Right lobe of liver (tissue), 6 donors: ENCODE measurements around the gene GGNBP2. TPM values are rescaled to one million over a fixed set of nuclear protein-coding genes. Genes with fewer than 3 reads are reported as not detected.
A peak's percentile ranks its signal among the peaks of the same experiment; 100 is the strongest.

Experiments
- ATAC-seq, 4 donors: fragments of 200-7000 bp; cut with Tn5 transposase; one replicate each; pipeline ENCODE4 v1.9.1; 2020; ENCODE audit warnings: mild to moderate bottlenecking in 4 of 4, moderate library complexity in 4 of 4
- DNase-seq, 3 donors: peaks; one replicate each; pipeline ENCODE4 v3.0.0-alpha.2; 2020
- H3K27ac ChIP-seq, 3 donors: fragments of 200-600 bp; one replicate each; pipeline ENCODE4 v1.8.0; 2022
- H3K27me3 ChIP-seq, 2 donors: fragments of 200-600 bp; one replicate each; pipeline ENCODE4 v1.8.0; 2022
- H3K36me3 ChIP-seq, 4 donors: fragments of 200-600 bp; sonication (generic) in 1 of 4; one replicate each; pipeline versions ENCODE4 v1.5.1 to v1.8.0; 2017 to 2022; ENCODE audit warnings: control low read depth in 1 of 4
- H3K4me1 ChIP-seq, 4 donors: fragments of 200-600 bp; sonication (generic) in 1 of 4; one replicate each; pipeline versions ENCODE4 v1.5.1 to v1.8.0; 2017 to 2022; ENCODE audit warnings: control low read depth in 1 of 4
- H3K4me3 ChIP-seq, 3 donors: fragments of 200-600 bp; one replicate each; pipeline ENCODE4 v1.8.0; 2022
- H3K9me3 ChIP-seq, 4 donors: fragments of 200-600 bp; sonication (generic) in 1 of 4; one replicate each; pipeline versions ENCODE4 v1.5.1 to v1.8.0; 2017 to 2022; ENCODE audit warnings: control low read depth in 1 of 4
- CTCF ChIP-seq, 4 donors: fragments of 200-600 bp in 3 of 4; fragments of 450-650 bp in 1 of 4; IDR thresholded peaks; one replicate each; pipeline versions ENCODE4 v1.5.1 to v1.8.0; 2016 to 2022; ENCODE audit warnings: antibody characterized with exemption in 4 of 4, mild to moderate bottlenecking in 2 of 4
- POLR2A ChIP-seq: fragments of 450-650 bp; IDR thresholded peaks from one replicate; pipeline ENCODE4 v1.6.1; 2017; ENCODE audit warnings: antibody characterized with exemption, mild to moderate bottlenecking
- WGBS: methylation state at CpG from one replicate; pipeline ENCODE4 v1.1.6; 2018; ENCODE audit warnings: low coverage, low lambda C conversion rate; ENCODE audit not compliant: insufficient coverage; ENCODE audit errors: missing lambda C conversion rate; 5-methylcytosine and 5-hydroxymethylcytosine counted together
- intact Hi-C, 2 donors: fragments of 100-400 bp; cut with DNase I; formaldehyde crosslinking; loops; one replicate each; pipeline versions ENCODE4 v1.11.2 to v1.14.1; 2022
- total RNA-seq, 6 experiments: library from RNA; depleted of rRNA in 2 of 6; stranded (reverse); fragments of >200 nt in 2 of 6; fragmentation: NEBNext Ultra II Directional in 3 of 6; extraction: Animal tissue kit (Norgen Biotek cat#: 25700) in 3 of 6; gene quantifications; one replicate each; pipeline versions ENCODE4 v1.1.0 to v1.2.4, GENCODE V29; 2016 to 2023
- donor health status: DM: no; HTN: yes; CAD: no.
- donor health status: DM: no; HTN: no; CAD: no.
- donor health status: DM: no; HTN: no; CAD: no.
- donor health status: DM: no; HTN: yes; CAD: no.
- donor health status: DM: no; HTN: yes; CAD: no.

The GGNBP2 gene
- total RNA-seq, 6 experiments from 2014 or later, result 24.3 to 39.6 (median 35.3) TPM

GRCh38 chr17:36545077-36545464 lies 352 bp downstream of the GGNBP2 start:
- no peak for TF ChIP-seq POLR2A
- TF ChIP-seq CTCF (IDR thresholded peaks at IDR 0.05), result no peak
- Histone ChIP-seq H3K9me3 (no peaks in the 10 kb centered on the region), H3K36me3 (no peaks in the 10 kb centered on the region), H3K4me3 (peak overlapping the region; percentile 92 to 98 (median 94)), H3K27me3 (no peaks in the 10 kb centered on the region), H3K27ac (peak overlapping the region; percentile 92 to 98 (median 98)), H3K4me1 (peaks cover 0 to 40% (median 11%) of the 10 kb centered on the region in 4 donors)
- ATAC-seq, result peak in 3 of 4 donors; percentile 61 to 71 (median 61)
- peak in 2 of 3 donors; percentile 85 to 95 for DNase-seq
- 0% methylated on average over 2 of the region's 38 CpGs for WGBS
- intact Hi-C loops, result loop anchor here in 1 of 2 donors (10.0 kb wide), 1 partner anchor 50 kb away; the partner anchor contains the start of gene DHRS11

GRCh38 chr17:36545465-36546417 lies 1.0 kb downstream of the GGNBP2 start:
- ATAC-seq (peak; percentile 78 to 90 (median 84)), DNase-seq (peak; percentile 80 to 97 (median 97))
- Histone ChIP-seq H3K9me3 (no peaks in the 10 kb centered on the region), H3K4me1 (peaks cover 0 to 44% (median 11%) of the 10 kb centered on the region in 4 donors), H3K27ac (peak overlapping the region; percentile 92 to 98 (median 98)), H3K27me3 (no peaks in the 10 kb centered on the region), H3K36me3 (no peaks in the 10 kb centered on the region), H3K4me3 (peak overlapping the region; percentile 92 to 98 (median 94))
- under 1% methylated on average over 14 of the region's 60 CpGs for WGBS
- intact Hi-C loops, result loop anchor here in 1 of 2 donors (10.0 kb wide), 1 partner anchor 49 kb away; the partner anchor contains the start of gene DHRS11
- peak in 1 of 4 donors; percentile 3 for TF ChIP-seq CTCF (IDR thresholded peaks at IDR 0.05)
- TF ChIP-seq POLR2A, result peak; percentile 77

GRCh38 chr17:36546418-36547093 lies 1.8 kb downstream of the GGNBP2 start:
- H3K9me3 ChIP-seq, result no peaks in the 10 kb centered on the region
- H3K36me3 ChIP-seq, result no peaks in the 10 kb centered on the region
- DNase-seq, result no peak
- H3K27me3 ChIP-seq, result no peaks in the 10 kb centered on the region
- ATAC-seq, result no peak
- TF ChIP-seq CTCF (IDR thresholded peaks at IDR 0.05), result no peak
- peak overlapping the region; percentile 92 to 98 (median 94) for H3K4me3 ChIP-seq
- H3K4me1 ChIP-seq, result peaks cover 0 to 44% (median 11%) of the 10 kb centered on the region in 4 donors
- intact Hi-C loops, result loop anchor here in 1 of 2 donors (10.0 kb wide), 1 partner anchor 48 kb away; the partner anchor contains the start of gene DHRS11
- 1% methylated on average over 7 of the region's 7 CpGs for WGBS
- peak overlapping the region; percentile 92 to 98 (median 98) for H3K27ac ChIP-seq

GRCh38 chr17:36547776-36548175 lies 3.1 kb downstream of the GGNBP2 start:
- ATAC-seq (no peak), DNase-seq (no peak)
- H3K36me3 ChIP-seq, result no peaks in the 10 kb centered on the region
- peaks cover 0 to 44% (median 11%) of the 10 kb centered on the region in 4 donors for H3K4me1 ChIP-seq
- no peak overlapping the region for H3K27ac ChIP-seq
- no peaks in the 10 kb centered on the region for H3K27me3 ChIP-seq
- no peak overlapping the region for H3K4me3 ChIP-seq
- TF ChIP-seq POLR2A (no peak), CTCF (IDR thresholded peaks at IDR 0.05) (no peak)
- no peaks in the 10 kb centered on the region for H3K9me3 ChIP-seq
- intact Hi-C loops, result loop anchor here in 1 of 2 donors (10.0 kb wide), 1 partner anchor 47 kb away; the partner anchor contains the start of gene DHRS11
